ENCODE results near the gene TSPAN9.

DNA sequence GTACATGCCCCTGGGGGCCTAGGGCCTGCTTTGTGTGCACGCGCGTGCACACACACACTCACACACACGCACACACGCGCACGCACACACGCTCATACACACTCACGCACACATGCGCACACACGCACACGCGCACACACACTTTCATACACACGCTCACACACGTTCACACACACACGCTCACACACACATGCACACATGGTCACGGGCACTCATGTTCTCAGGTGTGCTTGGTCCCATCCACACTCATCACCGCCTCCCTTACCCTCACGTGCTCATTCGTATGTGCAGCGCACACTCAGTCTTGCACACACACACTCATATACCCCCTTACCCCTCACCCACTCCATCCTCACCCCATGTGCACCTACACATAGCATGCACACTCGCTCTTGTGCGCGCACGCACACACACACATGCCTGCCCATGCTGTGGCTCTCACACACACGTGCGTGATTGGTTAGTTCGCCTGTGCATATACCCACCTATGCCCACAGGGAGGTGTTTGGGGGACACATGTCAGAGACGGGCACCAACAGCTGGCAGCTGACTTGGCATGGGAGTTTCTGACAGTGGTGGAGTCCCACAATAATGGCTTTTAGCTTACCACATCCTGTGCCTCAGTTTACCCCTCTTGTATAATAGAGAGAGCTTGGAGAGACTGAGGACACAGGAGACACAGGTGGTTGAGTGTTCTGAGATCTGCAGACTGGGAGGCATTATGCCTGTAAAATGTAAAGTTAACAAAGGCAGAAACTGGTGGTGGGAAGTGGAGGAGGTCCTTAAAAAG is 28.7 kb downstream of the TSPAN9 start:
- TF ChIP-seq POLR2A (IDR thresholded peaks at IDR 0.05; ENCODE audit: low read depth, low read length) (no peak), RAD21 (IDR thresholded peaks at IDR 0.05; ENCODE audit: low read length) (no peak), SMC3 (IDR thresholded peaks at IDR 0.05; ENCODE audit: low read depth, low read length) (no peak), CHD1 (IDR thresholded peaks at IDR 0.05; ENCODE audit: low read depth, low read length) (no peak), RCOR1 (IDR thresholded peaks at IDR 0.05; ENCODE audit: insufficient replicate concordance, low read length) (no peak), BHLHE40 (IDR thresholded peaks at IDR 0.05; ENCODE audit: low read depth, low read length) (no peak), NFE2L2 (IDR thresholded peaks at IDR 0.05; ENCODE audit: low read depth, low read length) (no peak), FOS (IDR thresholded peaks at IDR 0.05; ENCODE audit: low read depth, low read length) (no peak), MAZ (IDR thresholded peaks at IDR 0.05; ENCODE audit: borderline replicate concordance, low read depth, low read length) (no peak), CEBPB (IDR thresholded peaks at IDR 0.05; ENCODE audit: low read depth, low read length) (no peak)
- TF ChIP-seq, protein P1, sequence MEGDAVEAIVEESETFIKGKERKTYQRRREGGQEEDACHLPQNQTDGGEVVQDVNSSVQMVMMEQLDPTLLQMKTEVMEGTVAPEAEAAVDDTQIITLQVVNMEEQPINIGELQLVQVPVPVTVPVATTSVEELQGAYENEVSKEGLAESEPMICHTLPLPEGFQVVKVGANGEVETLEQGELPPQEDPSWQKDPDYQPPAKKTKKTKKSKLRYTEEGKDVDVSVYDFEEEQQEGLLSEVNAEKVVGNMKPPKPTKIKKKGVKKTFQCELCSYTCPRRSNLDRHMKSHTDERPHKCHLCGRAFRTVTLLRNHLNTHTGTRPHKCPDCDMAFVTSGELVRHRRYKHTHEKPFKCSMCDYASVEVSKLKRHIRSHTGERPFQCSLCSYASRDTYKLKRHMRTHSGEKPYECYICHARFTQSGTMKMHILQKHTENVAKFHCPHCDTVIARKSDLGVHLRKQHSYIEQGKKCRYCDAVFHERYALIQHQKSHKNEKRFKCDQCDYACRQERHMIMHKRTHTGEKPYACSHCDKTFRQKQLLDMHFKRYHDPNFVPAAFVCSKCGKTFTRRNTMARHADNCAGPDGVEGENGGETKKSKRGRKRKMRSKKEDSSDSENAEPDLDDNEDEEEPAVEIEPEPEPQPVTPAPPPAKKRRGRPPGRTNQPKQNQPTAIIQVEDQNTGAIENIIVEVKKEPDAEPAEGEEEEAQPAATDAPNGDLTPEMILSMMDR (conservative IDR thresholded peaks at IDR 0.05; ENCODE audit: low read depth, low read length), result no peak
- TF ChIP-seq, protein P2, sequence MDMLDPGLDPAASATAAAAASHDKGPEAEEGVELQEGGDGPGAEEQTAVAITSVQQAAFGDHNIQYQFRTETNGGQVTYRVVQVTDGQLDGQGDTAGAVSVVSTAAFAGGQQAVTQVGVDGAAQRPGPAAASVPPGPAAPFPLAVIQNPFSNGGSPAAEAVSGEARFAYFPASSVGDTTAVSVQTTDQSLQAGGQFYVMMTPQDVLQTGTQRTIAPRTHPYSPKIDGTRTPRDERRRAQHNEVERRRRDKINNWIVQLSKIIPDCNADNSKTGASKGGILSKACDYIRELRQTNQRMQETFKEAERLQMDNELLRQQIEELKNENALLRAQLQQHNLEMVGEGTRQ (IDR thresholded peaks at IDR 0.05; ENCODE audit: low read depth, low read length), result no peak
